Spleen (tissue), 7 donors: ENCODE results near the gene MAJIN.

Experiments used
- POLR2A ChIP-seq, 3 donors: fragments of 450-650 bp; IDR thresholded peaks; one replicate each; pipeline ENCODE4 v1.5.1; 2017; ENCODE audit warnings: antibody characterized with exemption in 3 of 3, mild to moderate bottlenecking in 1 of 3
- POLR2AphosphoS5 ChIP-seq, 3 donors: sonication (generic); formaldehyde crosslinking; IDR thresholded peaks; one replicate each; pipeline ENCODE4 v1.5.1; 2017; ENCODE audit warnings: antibody characterized with exemption in 3 of 3
- TF ChIP-seq, protein P1 (sequence below), 11 experiments: fragments of 200-600 bp in 7 of 11; fragments of 450-650 bp in 4 of 11; sonication (generic) in 4 of 11; IDR thresholded peaks in 8 of 11; conservative IDR thresholded peaks in 3 of 11; 1 replicate in 7 of 11; 2 replicates in 4 of 11; pipeline versions ENCODE4 v1.4.0 to v1.8.0; 2016 to 2021; ENCODE audit warnings: antibody characterized with exemption in 11 of 11, inconsistent platforms in 4 of 11, mild to moderate bottlenecking in 1 of 11
- donor health status: DM: no; HTN: no; CAD: no; lungs with moderate emphysema.
- donor health status: DM: no; HTN: no; CAD: no.
- donor health status: DM: no; HTN: no; CAD: no.

DNA sequence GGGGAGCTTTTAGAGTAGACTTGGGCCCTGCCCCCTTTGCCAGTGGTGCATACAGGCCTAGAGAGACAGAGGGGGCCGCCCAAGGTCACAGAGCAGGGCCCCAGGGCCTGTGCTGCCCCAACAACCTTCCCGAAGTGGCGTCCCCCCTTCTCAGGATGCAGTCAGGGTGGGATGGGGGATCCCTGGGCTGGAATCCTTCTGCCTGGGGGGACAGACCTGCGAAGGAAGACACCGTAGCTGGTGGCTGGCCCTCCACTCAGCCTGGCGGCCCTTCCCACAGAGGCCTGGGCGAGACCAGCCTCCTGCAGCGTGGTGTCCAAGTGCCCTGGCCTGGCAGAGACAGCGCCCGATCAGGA lies 79.1 kb downstream of the MAJIN start:
- TF ChIP-seq POLR2A (IDR thresholded peaks at IDR 0.05) (no peak), POLR2AphosphoS5 (IDR thresholded peaks at IDR 0.05) (no peak)
- TF ChIP-seq, protein P1, sequence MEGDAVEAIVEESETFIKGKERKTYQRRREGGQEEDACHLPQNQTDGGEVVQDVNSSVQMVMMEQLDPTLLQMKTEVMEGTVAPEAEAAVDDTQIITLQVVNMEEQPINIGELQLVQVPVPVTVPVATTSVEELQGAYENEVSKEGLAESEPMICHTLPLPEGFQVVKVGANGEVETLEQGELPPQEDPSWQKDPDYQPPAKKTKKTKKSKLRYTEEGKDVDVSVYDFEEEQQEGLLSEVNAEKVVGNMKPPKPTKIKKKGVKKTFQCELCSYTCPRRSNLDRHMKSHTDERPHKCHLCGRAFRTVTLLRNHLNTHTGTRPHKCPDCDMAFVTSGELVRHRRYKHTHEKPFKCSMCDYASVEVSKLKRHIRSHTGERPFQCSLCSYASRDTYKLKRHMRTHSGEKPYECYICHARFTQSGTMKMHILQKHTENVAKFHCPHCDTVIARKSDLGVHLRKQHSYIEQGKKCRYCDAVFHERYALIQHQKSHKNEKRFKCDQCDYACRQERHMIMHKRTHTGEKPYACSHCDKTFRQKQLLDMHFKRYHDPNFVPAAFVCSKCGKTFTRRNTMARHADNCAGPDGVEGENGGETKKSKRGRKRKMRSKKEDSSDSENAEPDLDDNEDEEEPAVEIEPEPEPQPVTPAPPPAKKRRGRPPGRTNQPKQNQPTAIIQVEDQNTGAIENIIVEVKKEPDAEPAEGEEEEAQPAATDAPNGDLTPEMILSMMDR (IDR thresholded peaks at IDR 0.05 in 8 of 11, conservative IDR thresholded peaks at IDR 0.05 in 3 of 11) = no peak
